K562 (cell line): ENCODE data around the gene ARMC9. TPM values are rescaled to one million over a fixed set of nuclear protein-coding genes. Genes with fewer than 3 reads are reported as not detected.

ENCODE experiments used
- ATAC-seq: fragments of 200-7000 bp; cut with Tn5 transposase; 3 replicates; pipeline ENCODE4 v1.9.1; 2020; ENCODE audit warnings: moderate library complexity
- BruUV-seq: library from RNA; stranded (reverse); fragments of 400-500 nt; replicated peaks from 2 replicates; lab custom pipeline; 2021; lab: Mats Ljungman, UMichigan
- CTCF ChIA-PET: fragments of 300-600 bp; formaldehyde crosslinking; extraction: SDS; loops from one replicate; lab custom pipeline; 2021; ENCODE audit warnings: low intra/inter-chr PET ratio; lab: Yijun Ruan, JAX
- POLR2A ChIA-PET: fragments of 300-600, 350-650 bp; sonication (Branson Sonifier 250); formaldehyde crosslinking; extraction: SDS; loops from one replicate; lab custom pipeline; 2021; ENCODE audit warnings: antibody characterized with exemption, inconsistent platforms; lab: Yijun Ruan, JAX
- DNase-seq, 4 experiments: peaks; one replicate each; pipeline versions ENCODE4 v3.0.0 to v3.0.0-alpha.2; 2011 to 2018; ENCODE audit warnings: low spot score in 3 of 4, mixed read lengths in 3 of 4; ENCODE audit errors: extremely low read depth in 1 of 4
- FAIRE-seq: peaks from 2 replicates; lab custom pipeline; 2011; peaks lifted over from hg19 to GRCh38; lab: Jason Lieb, UNC
- H2AFZ ChIP-seq: 2 replicates; pipeline ENCODE4 v1.6.0; 2011; ENCODE audit warnings: low read depth, low read length, control low read depth, inconsistent platforms
- H3K27ac ChIP-seq: fragments of 200-600 bp; 3 replicates; pipeline ENCODE4 v1.8.0; 2011; ENCODE audit warnings: low read depth, mild to moderate bottlenecking, control low read depth, inconsistent platforms, low read length, moderate library complexity, mixed read lengths; ENCODE audit errors: extremely low read depth
- H3K27me3 ChIP-seq, 2 experiments: fragments of 300-600 bp in 1 of 2; 2 replicates in 1 of 2; 3 replicates in 1 of 2; pipeline versions ENCODE4 v1.6.0 to v1.8.0; 2011; ENCODE audit warnings: inconsistent platforms in 2 of 2, low read length in 2 of 2, mild to moderate bottlenecking in 1 of 2, mixed read lengths in 1 of 2, moderate library complexity in 1 of 2; ENCODE audit not compliant: control insufficient read depth in 2 of 2, insufficient read depth in 2 of 2
- H3K36me3 ChIP-seq: fragments of 300-600 bp; 3 replicates; pipeline ENCODE4 v1.8.0; 2011; ENCODE audit warnings: mild to moderate bottlenecking, low read length, inconsistent platforms; ENCODE audit not compliant: control insufficient read depth, insufficient read depth
- H3K4me1 ChIP-seq, 2 experiments: fragments of 200-600 bp in 1 of 2; replicated peaks in 1 of 2; 2 replicates in 1 of 2; 3 replicates in 1 of 2; pipeline versions ENCODE4 v1.5.1 to v1.8.0; 2011; ENCODE audit warnings: inconsistent platforms in 2 of 2, low read length in 2 of 2, mild to moderate bottlenecking in 1 of 2, mixed read lengths in 1 of 2, moderate library complexity in 1 of 2; ENCODE audit not compliant: control insufficient read depth in 2 of 2, insufficient read depth in 2 of 2
- H3K4me2 ChIP-seq: 2 replicates; pipeline ENCODE4 v1.6.1; 2011; ENCODE audit warnings: low read length, control low read depth, inconsistent platforms, mixed read lengths; ENCODE audit not compliant: insufficient read depth
- H3K4me3 ChIP-seq: fragments of 200-600 bp; sonication (generic), shearing (Covaris generic); 2 replicates; pipeline ENCODE4 v1.5.1; 2016; ENCODE audit warnings: control low read depth, inconsistent platforms
- H3K79me2 ChIP-seq: fragments of 200-600 bp; 3 replicates; pipeline ENCODE4 v1.8.0; 2011; ENCODE audit warnings: low read length, inconsistent platforms; ENCODE audit not compliant: control insufficient read depth, insufficient read depth
- H3K9ac ChIP-seq, 2 experiments: 2 replicates each; pipeline versions ENCODE4 v1.6.0 to v1.6.1; 2011; ENCODE audit warnings: low read depth in 2 of 2, low read length in 2 of 2, control low read depth in 1 of 2, inconsistent platforms in 1 of 2, mild to moderate bottlenecking in 1 of 2, mixed read lengths in 1 of 2; ENCODE audit not compliant: insufficient read depth in 1 of 2
- H3K9me1 ChIP-seq: one replicate; pipeline ENCODE4 v1.6.0; 2011; ENCODE audit warnings: inconsistent platforms, mild to moderate bottlenecking, low read length, moderate library complexity; ENCODE audit not compliant: control insufficient read depth, insufficient read depth
- H3K9me3 ChIP-seq: replicated peaks from 2 replicates; pipeline ENCODE4 v1.5.1; 2011; ENCODE audit warnings: low read depth, low read length, inconsistent platforms; ENCODE audit not compliant: control insufficient read depth, insufficient read depth
- H4K20me1 ChIP-seq: replicated peaks from 2 replicates; pipeline ENCODE4 v1.6.1; 2011; ENCODE audit warnings: low read length, inconsistent platforms, mixed read lengths; ENCODE audit not compliant: control insufficient read depth, insufficient read depth
- DPF2 ChIP-seq: fragments of 450-650 bp; IDR thresholded peaks from 2 replicates; pipeline ENCODE4 v1.6.1; 2016
- MAFG ChIP-seq: fragments of 450-650 bp; conservative IDR thresholded peaks from 2 replicates; pipeline ENCODE4 v1.6.1; 2016; ENCODE audit warnings: missing genetic modification characterization, missing compliant biosample characterization
- RBFOX2 ChIP-seq: fragments of 200-400 bp; formaldehyde crosslinking; IDR thresholded peaks from 2 replicates; pipeline ENCODE4 v1.6.1; 2017; ENCODE audit warnings: low read depth, mild to moderate bottlenecking, low read length, moderate library complexity
- SP2 ChIP-seq: IDR thresholded peaks from 2 replicates; pipeline ENCODE4 v1.6.1; 2011; ENCODE audit warnings: mild to moderate bottlenecking, low read depth, low read length, moderate library complexity; ENCODE audit not compliant: poor library complexity, severe bottlenecking; ENCODE audit errors: extremely low read depth
- STAT5B ChIP-seq: fragments of 250-450 bp; sonication (Bioruptor Pico); IDR thresholded peaks from 2 replicates; pipeline ENCODE4 v1.8.0; 2021; ENCODE audit warnings: mild to moderate bottlenecking, inconsistent platforms
- TGIF2 ChIP-seq: sonication (generic); formaldehyde crosslinking; IDR thresholded peaks from 2 replicates; pipeline ENCODE4 v1.8.1; 2022; ENCODE audit warnings: mild to moderate bottlenecking, missing genetic modification reagents, moderate library complexity
- WGBS: fragments of 100-300 bp; shearing (Covaris generic); methylation state at CpG from one replicate; pipeline ENCODE4 v1.1.6; 2016; ENCODE audit warnings: low coverage, mixed read lengths; ENCODE audit not compliant: insufficient coverage; ENCODE audit errors: missing lambda C conversion rate; 5-methylcytosine and 5-hydroxymethylcytosine counted together
- in situ Hi-C: fragments of 300-500 bp; cut with MboI; formaldehyde crosslinking; loops from 4 replicates; pipeline ENCODE4 v1.15.0; 2018; ENCODE audit warnings: inconsistent platforms, mixed read lengths
- intact Hi-C: fragments of 100-400 bp; cut with micrococcal nuclease; formaldehyde crosslinking; loops from 2 replicates; pipeline ENCODE4 v1.14.2; 2022
- polyA plus RNA-seq, 8 experiments: library from polyadenylated mRNA; depleted of rRNA in 4 of 8; stranded (reverse) in 5 of 8; unstranded in 3 of 8; fragments of >200 nt; fragmentation: Nextera tagmentation in 2 of 8; fragmentation: Illumina TruSeq in 1 of 8; extraction: Ambion mirVana in 2 of 8; extraction: Trizol in 1 of 8; gene quantifications; 2 replicates each; pipeline versions ENCODE4 v1.2.1 to v1.2.3, GENCODE V29; 2011 to 2014; ENCODE audit warnings: inconsistent platforms in 1 of 8, missing spikeins in 1 of 8
- total RNA-seq, 7 experiments: library from RNA; depleted of rRNA in 6 of 7; stranded (reverse); fragments of >200 nt in 6 of 7; fragmentation: Illumina TruSeq in 2 of 7; extraction: Trizol in 2 of 7; gene quantifications; 2 replicates each; pipeline versions ENCODE4 v1.2.1 to v1.2.3, GENCODE V29; 2011 to 2021; ENCODE audit warnings: low replicate concordance in 1 of 7
- TF ChIP-seq, protein P1 (sequence below), 2 experiments: fragments of 250-450 bp in 1 of 2; fragments of 450-650 bp in 1 of 2; sonication (Bioruptor Pico) in 1 of 2; IDR thresholded peaks; 2 replicates each; pipeline versions ENCODE4 v1.6.1 to v1.8.0; 2016 to 2021; ENCODE audit warnings: mild to moderate bottlenecking in 2 of 2, moderate library complexity in 2 of 2, missing compliant biosample characterization in 1 of 2, missing genetic modification characterization in 1 of 2
- TF ChIP-seq, protein P2 (sequence below): IDR thresholded peaks from 2 replicates; pipeline ENCODE4 v1.6.1; 2014; ENCODE audit warnings: antibody characterized with exemption

ARMC9 gene
- total and polyA plus RNA-seq, 9 of the 15 experiments (the other 6 are each of a cell fraction or from before 2014, with no cell fraction given): 0.36 to 2.3 (median 1.1) TPM

DNA sequence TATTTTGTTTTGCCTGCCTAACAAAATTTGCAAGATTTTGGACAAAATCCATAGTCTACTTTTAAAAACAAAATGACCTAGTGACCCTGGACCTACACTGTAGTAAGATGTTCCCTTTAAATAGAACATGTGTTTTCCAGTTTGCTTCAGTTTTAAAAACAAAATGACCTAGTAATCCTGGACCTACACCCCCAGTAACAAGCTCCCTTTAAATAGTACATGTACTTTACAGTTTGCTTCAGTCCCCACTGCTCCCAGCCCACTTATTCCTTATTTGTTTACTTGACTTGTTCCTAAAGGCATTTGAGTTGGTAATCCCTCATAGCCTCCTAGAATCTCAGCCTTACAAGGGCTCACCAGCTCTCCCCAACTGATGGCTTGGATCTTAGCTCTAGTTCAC lies 39.1 kb upstream of the ARMC9 start (continued):
- no peak for TF ChIP-seq STAT5B
- TF ChIP-seq, protein P1, sequence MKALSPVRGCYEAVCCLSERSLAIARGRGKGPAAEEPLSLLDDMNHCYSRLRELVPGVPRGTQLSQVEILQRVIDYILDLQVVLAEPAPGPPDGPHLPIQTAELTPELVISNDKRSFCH (CRISPR knock-in tag; IDR thresholded peaks at IDR 0.05): no peak
- TF ChIP-seq, protein P1 (tag; IDR thresholded peaks at IDR 0.05): no peak
- TF ChIP-seq, protein P2, sequence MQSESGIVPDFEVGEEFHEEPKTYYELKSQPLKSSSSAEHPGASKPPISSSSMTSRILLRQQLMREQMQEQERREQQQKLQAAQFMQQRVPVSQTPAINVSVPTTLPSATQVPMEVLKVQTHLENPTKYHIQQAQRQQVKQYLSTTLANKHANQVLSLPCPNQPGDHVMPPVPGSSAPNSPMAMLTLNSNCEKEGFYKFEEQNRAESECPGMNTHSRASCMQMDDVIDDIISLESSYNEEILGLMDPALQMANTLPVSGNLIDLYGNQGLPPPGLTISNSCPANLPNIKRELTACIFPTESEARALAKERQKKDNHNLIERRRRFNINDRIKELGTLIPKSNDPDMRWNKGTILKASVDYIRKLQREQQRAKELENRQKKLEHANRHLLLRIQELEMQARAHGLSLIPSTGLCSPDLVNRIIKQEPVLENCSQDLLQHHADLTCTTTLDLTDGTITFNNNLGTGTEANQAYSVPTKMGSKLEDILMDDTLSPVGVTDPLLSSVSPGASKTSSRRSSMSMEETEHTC: no peak
- TF ChIP-seq TGIF2 (CRISPR knock-in tag): no peak
- no peak for TF ChIP-seq MAFG (tag)

DNA sequence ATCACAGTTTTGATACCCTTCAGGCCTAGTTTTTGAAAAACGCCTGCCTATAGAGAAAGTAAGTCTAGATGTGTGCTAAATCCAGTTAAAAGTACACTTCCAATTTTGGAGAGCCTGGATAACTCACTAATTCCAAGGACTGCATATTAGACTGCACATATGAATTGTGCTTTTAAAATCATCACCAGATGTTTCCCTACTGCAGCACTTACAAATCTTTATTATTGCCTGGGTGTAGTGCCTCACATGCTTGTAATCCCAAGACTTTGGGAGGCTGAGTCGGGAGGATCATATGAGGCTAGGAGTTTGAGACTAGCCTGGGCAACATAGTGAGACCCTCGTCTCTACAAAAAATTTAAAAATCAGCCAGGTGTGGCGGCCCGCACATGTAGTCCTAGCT lies 37.7 kb upstream of the ARMC9 start:
- Histone ChIP-seq H4K20me1 (no peaks in the 10 kb centered on the region), H3K79me2 (no peaks in the 10 kb centered on the region), H2AFZ (no peak overlapping the region), H3K27ac (no peak overlapping the region), H3K36me3 (peaks cover 59% of the 10 kb centered on the region; the same call in 2 of the 3 replicates), H3K9me1 (no peaks in the 10 kb centered on the region), H3K4me3 (no peak overlapping the region), H3K4me2 (no peak overlapping the region), H3K4me1 (no peaks in the 10 kb centered on the region)
- in situ Hi-C loops: no loop called here
- POLR2A ChIA-PET: interaction anchor here (1.7 kb wide), 1 partner anchor 12 kb away, joined by 4 read pairs; no protein-coding TSS in a partner anchor
- 96% methylated on average over 5 of the region's 5 CpGs for WGBS
- BruUV-seq: no TSS peak
- CTCF ChIA-PET: no interaction called here
- DNase-seq: no peak
- TF ChIP-seq DPF2 (no peak), RBFOX2 (no peak), SP2 (no peak)
- TF ChIP-seq, all 486 proteins: peak for 0
- Histone ChIP-seq H3K9me3 (no peaks in the 10 kb centered on the region), H3K27me3 (no peaks in the 10 kb centered on the region), H3K9ac (no peak overlapping the region)
- FAIRE-seq (no peak), ATAC-seq (no peak)
- intact Hi-C loops: no loop called here
